GM12878 (cell line): Measurements from ENCODE around the gene PIRT. TPM values are rescaled to one million over a fixed set of nuclear protein-coding genes. Genes with fewer than 3 reads are reported as not detected.

Source experiments
- ATAC-seq: fragments of 200-7000 bp; cut with Tn5 transposase; 3 replicates; pipeline ENCODE4 v1.9.1; 2020; ENCODE audit warnings: mild to moderate bottlenecking, moderate library complexity
- BruUV-seq: library from RNA; stranded (reverse); fragments of 400-500 nt; replicated peaks from 2 replicates; lab custom pipeline; 2021; lab: Mats Ljungman, UMichigan
- CTCF ChIA-PET: fragments of 300-600 bp; sonication (Branson Sonifier 250); formaldehyde crosslinking; extraction: SDS; loops from one replicate; lab custom pipeline; 2021; ENCODE audit warnings: inconsistent platforms; lab: Yijun Ruan, JAX
- POLR2A ChIA-PET: fragments of 350-600 bp; formaldehyde crosslinking; extraction: SDS; loops from one replicate; lab custom pipeline; 2021; ENCODE audit warnings: inconsistent platforms; lab: Charles Lee
- RAD21 ChIA-PET: fragments of 300-600 bp; sonication (Branson Sonifier 250); formaldehyde crosslinking; loops from one replicate; lab custom pipeline; 2023; ENCODE audit warnings: antibody characterized with exemption; ENCODE audit not compliant: unreplicated experiment; lab: Charles Lee
- SMC1A ChIA-PET: fragments of 300-600 bp; sonication (Branson Sonifier 250); formaldehyde crosslinking; loops from one replicate; lab custom pipeline; 2023; ENCODE audit not compliant: unreplicated experiment, uncharacterized antibody; lab: Charles Lee
- DNase-seq: peaks from one replicate; pipeline ENCODE4 v3.0.0-alpha.2; 2011; ENCODE audit warnings: low read depth, low spot score
- FAIRE-seq: peaks from 3 replicates; lab custom pipeline; 2011; peaks lifted over from hg19 to GRCh38; lab: Jason Lieb, UNC
- H2AFZ ChIP-seq: 2 replicates; pipeline ENCODE4 v1.6.0; 2011; ENCODE audit warnings: low read depth, low read length, control low read depth; ENCODE audit not compliant: control insufficient read depth
- H3K27ac ChIP-seq: 2 replicates; pipeline ENCODE4 v1.5.1; 2011; ENCODE audit warnings: control low read depth; ENCODE audit not compliant: control insufficient read depth, insufficient read depth
- H3K27me3 ChIP-seq, 2 experiments: replicated peaks in 1 of 2; 2 replicates each; pipeline versions ENCODE4 v1.6.0 to v1.6.1; 2011; ENCODE audit warnings: low read length in 1 of 2; ENCODE audit not compliant: control insufficient read depth in 2 of 2, insufficient read depth in 2 of 2
- H3K36me3 ChIP-seq, 2 experiments: 2 replicates each; pipeline ENCODE4 v1.5.1; 2011; ENCODE audit warnings: low read length in 1 of 2; ENCODE audit not compliant: control insufficient read depth in 2 of 2, insufficient read depth in 2 of 2
- H3K4me1 ChIP-seq: 2 replicates; pipeline ENCODE4 v1.6.1; 2011; ENCODE audit warnings: mild to moderate bottlenecking, low read length, moderate library complexity, mixed read lengths; ENCODE audit not compliant: control insufficient read depth, insufficient read depth
- H3K4me2 ChIP-seq: 2 replicates; pipeline ENCODE4 v1.6.0; 2011; ENCODE audit warnings: control low read depth; ENCODE audit not compliant: control insufficient read depth, insufficient read depth
- H3K4me3 ChIP-seq: fragments of 200-600 bp; sonication (generic); 2 replicates; pipeline ENCODE4 v1.5.1; 2016
- H3K79me2 ChIP-seq: 2 replicates; pipeline ENCODE4 v1.6.0; 2011; ENCODE audit warnings: low read length; ENCODE audit not compliant: control insufficient read depth, insufficient read depth
- H3K9ac ChIP-seq: 2 replicates; pipeline ENCODE4 v1.8.0; 2011; ENCODE audit warnings: low read length, control low read depth, mixed read lengths; ENCODE audit not compliant: control insufficient read depth, insufficient read depth
- H3K9me3 ChIP-seq: replicated peaks from 3 replicates; pipeline ENCODE4 v1.5.1; 2011; ENCODE audit warnings: mild to moderate bottlenecking, low read length; ENCODE audit not compliant: control insufficient read depth, insufficient read depth
- H4K20me1 ChIP-seq: 2 replicates; pipeline ENCODE4 v1.6.0; 2011; ENCODE audit not compliant: control insufficient read depth, insufficient read depth
- CBFB ChIP-seq: IDR thresholded peaks from 2 replicates; pipeline ENCODE4 v1.6.1; 2016; ENCODE audit warnings: antibody characterized with exemption, low read depth
- CHD1 ChIP-seq: IDR thresholded peaks from 2 replicates; pipeline ENCODE4 v1.6.1; 2012; ENCODE audit warnings: low read depth, low read length, improper control_type of control experiment
- CHD4 ChIP-seq: fragments of 200-600 bp; sonication (generic); IDR thresholded peaks from 2 replicates; pipeline ENCODE4 v1.6.1; 2016; ENCODE audit warnings: mild to moderate bottlenecking
- JUNB ChIP-seq: IDR thresholded peaks from 2 replicates; pipeline ENCODE4 v1.6.1; 2016; ENCODE audit warnings: antibody characterized with exemption, mild to moderate bottlenecking
- MXI1 ChIP-seq: fragments of 150-350 bp; IDR thresholded peaks from 2 replicates; pipeline ENCODE4 v1.6.1; 2011; ENCODE audit warnings: low read depth, mild to moderate bottlenecking, inconsistent platforms, low read length, improper control_type of control experiment
- REST ChIP-seq: IDR thresholded peaks from 2 replicates; pipeline ENCODE4 v1.6.1; 2012; ENCODE audit warnings: mild to moderate bottlenecking, low read depth, low read length
- SREBF2 ChIP-seq: IDR thresholded peaks from 2 replicates; pipeline ENCODE4 v1.6.1; 2012; ENCODE audit warnings: mild to moderate bottlenecking, low read length
- WGBS: methylation state at CpG from one replicate; pipeline ENCODE4 v1.1.6; 2016; ENCODE audit warnings: low lambda C conversion rate; ENCODE audit not compliant: insufficient replicate concordance, insufficient coverage; ENCODE audit errors: missing lambda C conversion rate; 5-methylcytosine and 5-hydroxymethylcytosine counted together
- in situ Hi-C: fragments of 300-500 bp; cut with MboI; formaldehyde crosslinking; loops from 9 replicates; pipeline ENCODE4 v1.14.3; 2018; ENCODE audit warnings: mixed read lengths
- intact Hi-C: fragments of 100-400 bp; cut with micrococcal nuclease; formaldehyde crosslinking; loops from one replicate; pipeline ENCODE4 v1.14.2; 2022; ENCODE audit not compliant: unreplicated experiment
- polyA plus RNA-seq, 11 experiments: library from polyadenylated mRNA; depleted of rRNA in 4 of 11; unstranded in 6 of 11; stranded (reverse) in 5 of 11; fragments of >200 nt; fragmentation: Nextera tagmentation in 4 of 11; fragmentation: Illumina TruSeq in 1 of 11; extraction: Ambion mirVana in 4 of 11; extraction: Trizol in 1 of 11; gene quantifications; 1 replicate in 1 of 11; 2 replicates in 10 of 11; pipeline versions ENCODE4 v1.2.1 to v1.2.3, GENCODE V29; 2011 to 2016; ENCODE audit warnings: inconsistent platforms in 2 of 11, missing spikeins in 2 of 11, low read depth in 1 of 11
- total RNA-seq, 4 experiments: library from RNA; depleted of rRNA in 3 of 4; stranded (reverse); fragments of >200 nt in 3 of 4; fragmentation: Illumina TruSeq in 1 of 4; extraction: Trizol in 1 of 4; gene quantifications; 2 replicates each; pipeline versions ENCODE4 v1.2.1 to v1.2.3, GENCODE V29; 2013 to 2021

PIRT gene
- total and polyA plus RNA-seq, 10 of the 15 experiments (the other 5 are each of a cell fraction or from before 2014, with no cell fraction given), result not detected

DNA sequence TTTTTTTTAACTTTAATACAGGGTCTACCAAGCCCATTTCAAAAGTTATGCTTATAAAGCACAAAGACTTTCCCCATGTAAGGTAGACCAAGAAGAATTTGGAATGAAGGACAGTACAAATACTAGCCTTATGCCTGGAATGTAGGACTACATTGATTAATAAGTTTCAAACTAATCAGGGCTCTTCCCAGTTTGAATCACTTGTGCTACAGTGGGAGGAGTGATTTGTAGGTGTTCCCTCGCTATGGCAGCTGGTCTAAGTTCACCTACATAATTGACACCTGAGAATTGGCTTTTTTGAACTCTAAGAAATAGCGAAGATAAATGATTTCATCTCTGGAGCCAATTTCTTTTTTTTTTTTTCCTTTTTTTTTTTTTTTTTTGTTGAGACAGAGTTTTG lies 52.6 kb downstream of the PIRT start:
- no peak for TF ChIP-seq JUNB
- no peak for TF ChIP-seq CHD4
- no peak for TF ChIP-seq CBFB
- TF ChIP-seq CHD1, result no peak
- no peak for TF ChIP-seq REST
- TF ChIP-seq MXI1, result no peak
- TF ChIP-seq SREBF2, result no peak
- no TSS peak for BruUV-seq
- POLR2A ChIA-PET, result no interaction called here
- no peaks in the 10 kb centered on the region for H3K4me1 ChIP-seq
- CTCF ChIA-PET, result no interaction called here
- H3K9me3 ChIP-seq, result no peaks in the 10 kb centered on the region
- FAIRE-seq, result no peak
- H3K9ac ChIP-seq, result no peak overlapping the region
- WGBS, result 17% methylated on average over 2 of the region's 2 CpGs
- no peaks in the 10 kb centered on the region for H3K36me3 ChIP-seq
- RAD21 ChIA-PET, result no interaction called here
- no peak overlapping the region for H3K4me2 ChIP-seq
- no peak for ATAC-seq
- no peaks in the 10 kb centered on the region for H3K79me2 ChIP-seq
- no peak for DNase-seq
- H4K20me1 ChIP-seq, result no peaks in the 10 kb centered on the region
- no peak overlapping the region for H2AFZ ChIP-seq
- no peak overlapping the region for H3K4me3 ChIP-seq
- H3K27me3 ChIP-seq, result no peaks in the 10 kb centered on the region
- no peak overlapping the region for H3K27ac ChIP-seq
- in situ Hi-C loops (no loop called here), intact Hi-C loops (no loop called here)
- SMC1A ChIA-PET, result no interaction called here
